ENCODE results near the gene KCNH3.
"Not testable (repeated sequence)": the region's sequence is repeated elsewhere in the genome, so short reads cannot be mapped to it uniquely, and the experiment has no call there.

Gene KCNH3

GRCh38 chr12:49521389-49521788 lies 17.4 kb upstream of the KCNH3 start:
- peak in 10 of 42 donors; percentile 27 to 74 (median 46) for DNase-seq
- intact Hi-C loops (cut with DNase I), result no loop called here

GRCh38 chr12:49524660-49525324 lies 14.0 kb upstream of the KCNH3 start:
- intact Hi-C loops (cut with DNase I), result no loop called here
- DNase-seq, result no peak

DNA sequence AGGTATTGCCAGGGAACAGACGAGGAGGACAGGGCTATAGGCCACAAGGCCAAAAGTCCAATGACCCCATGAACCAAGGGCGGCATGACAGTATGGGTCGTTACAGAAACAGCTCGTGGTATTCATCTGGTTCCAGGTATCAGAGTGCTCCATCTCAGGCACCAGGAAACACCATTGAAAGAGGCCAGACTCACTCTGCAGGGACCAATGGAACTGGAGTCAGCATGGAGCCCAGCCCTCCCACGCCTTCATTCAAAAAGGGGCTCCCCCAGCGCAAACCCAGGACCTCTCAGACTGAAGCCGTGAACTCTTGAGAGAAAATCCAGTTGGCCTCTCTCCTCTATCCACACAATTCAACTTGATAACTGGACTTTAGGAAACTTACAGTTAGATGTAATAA lies 12.9 kb upstream of the KCNH3 start:
- intact Hi-C loops (cut with DNase I), result no loop called here
- DNase-seq, result no peak

GRCh38 chr12:49527361-49528130 lies 11.3 kb upstream of the KCNH3 start:
- intact Hi-C loops (cut with DNase I), result no loop called here
- peak in 1 of 42 donors; percentile 21 for DNase-seq

GRCh38 chr12:49529414-49529813 lies 9.4 kb upstream of the KCNH3 start:
- intact Hi-C loops (cut with DNase I), result no loop called here
- DNase-seq, result no peak

DNA sequence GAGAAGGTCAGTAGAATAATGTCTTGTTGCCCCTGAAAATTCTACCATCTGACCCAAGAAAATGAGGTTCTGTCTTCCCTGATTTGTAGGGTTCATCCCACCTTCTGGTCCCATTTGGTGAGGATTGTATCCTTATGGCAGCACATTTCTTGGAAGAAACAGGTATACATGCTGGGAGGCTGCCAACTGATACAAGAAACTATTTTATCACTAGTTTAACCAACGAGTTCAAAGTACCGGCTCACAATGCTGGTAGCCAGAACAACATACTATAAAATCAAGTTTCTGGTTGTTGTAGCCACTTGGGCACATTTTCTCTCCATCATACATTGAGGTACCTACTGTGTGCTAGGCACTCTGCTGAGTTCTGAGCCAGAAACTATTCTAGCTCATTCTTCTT lies 7.1 kb upstream of the KCNH3 start:
- DNase-seq, result no peak
- intact Hi-C loops (cut with DNase I), result no loop called here

DNA sequence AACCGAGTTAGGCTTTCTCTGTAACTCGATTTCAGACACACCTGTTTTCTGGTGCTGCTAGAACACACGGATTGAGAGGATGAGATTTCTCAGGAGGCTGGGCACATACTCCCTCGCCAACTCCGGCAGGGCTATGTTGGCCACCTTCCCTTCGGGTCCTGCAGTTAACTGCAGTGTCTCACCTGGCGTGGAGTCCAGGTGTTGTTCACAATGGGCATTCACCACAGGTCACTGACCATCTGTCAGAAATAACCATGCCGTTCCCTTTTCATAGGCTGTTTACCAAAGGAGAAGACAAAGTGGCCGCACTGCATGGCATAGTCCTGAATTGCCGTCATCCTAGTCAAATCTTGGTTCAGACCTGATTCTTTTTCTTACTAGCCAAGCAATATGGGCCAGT lies 5.5 kb upstream of the KCNH3 start:
- peak in 1 of 42 donors; percentile 22 for DNase-seq
- intact Hi-C loops (cut with DNase I), result no loop called here

DNA sequence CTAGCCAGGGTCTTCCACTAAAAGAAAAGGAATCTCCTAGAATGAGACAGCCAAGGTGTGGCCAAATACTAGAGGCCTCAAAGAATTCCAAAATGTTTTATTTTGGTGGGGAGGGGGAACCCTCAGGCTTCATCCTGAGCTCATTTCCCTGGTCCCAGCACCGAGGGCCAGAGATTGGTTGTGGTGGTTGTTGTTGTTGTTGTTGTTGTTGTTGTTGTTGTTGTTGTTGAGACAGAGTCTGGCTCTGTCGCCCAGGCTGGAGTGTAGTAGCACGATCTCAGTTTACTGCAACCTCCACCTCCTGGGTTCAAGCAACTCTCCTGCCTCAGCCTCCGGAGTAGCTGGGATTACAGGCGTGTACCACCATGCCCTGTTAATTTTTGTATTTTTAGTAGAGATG lies 4.7 kb upstream of the KCNH3 start:
- intact Hi-C loops (cut with DNase I), result not testable (repeated sequence)
- DNase-seq, result peak in 2 of 42 donors; percentile 6 to 16

- peak in 12 of 42 donors; percentile 27 to 74 (median 54) for DNase-seq
- intact Hi-C loops (cut with DNase I), result no loop called here
Observed at GRCh38 chr12:49534731-49535278, 4.0 kb upstream of the KCNH3 start.

GRCh38 chr12:49535921-49536525 lies 2.8 kb upstream of the KCNH3 start:
- peak in 1 of 42 donors; percentile 22 for DNase-seq
- intact Hi-C loops (cut with DNase I), result no loop called here

- intact Hi-C loops (cut with DNase I), result no loop called here
- DNase-seq, result peak in 1 of 42 donors; percentile 30
Observed at GRCh38 chr12:49536526-49537071, 2.2 kb upstream of the KCNH3 start.

- intact Hi-C loops (cut with DNase I), result no loop called here
- no peak for DNase-seq
Observed at GRCh38 chr12:49537231-49537751, 1.5 kb upstream of the KCNH3 start.

DNA sequence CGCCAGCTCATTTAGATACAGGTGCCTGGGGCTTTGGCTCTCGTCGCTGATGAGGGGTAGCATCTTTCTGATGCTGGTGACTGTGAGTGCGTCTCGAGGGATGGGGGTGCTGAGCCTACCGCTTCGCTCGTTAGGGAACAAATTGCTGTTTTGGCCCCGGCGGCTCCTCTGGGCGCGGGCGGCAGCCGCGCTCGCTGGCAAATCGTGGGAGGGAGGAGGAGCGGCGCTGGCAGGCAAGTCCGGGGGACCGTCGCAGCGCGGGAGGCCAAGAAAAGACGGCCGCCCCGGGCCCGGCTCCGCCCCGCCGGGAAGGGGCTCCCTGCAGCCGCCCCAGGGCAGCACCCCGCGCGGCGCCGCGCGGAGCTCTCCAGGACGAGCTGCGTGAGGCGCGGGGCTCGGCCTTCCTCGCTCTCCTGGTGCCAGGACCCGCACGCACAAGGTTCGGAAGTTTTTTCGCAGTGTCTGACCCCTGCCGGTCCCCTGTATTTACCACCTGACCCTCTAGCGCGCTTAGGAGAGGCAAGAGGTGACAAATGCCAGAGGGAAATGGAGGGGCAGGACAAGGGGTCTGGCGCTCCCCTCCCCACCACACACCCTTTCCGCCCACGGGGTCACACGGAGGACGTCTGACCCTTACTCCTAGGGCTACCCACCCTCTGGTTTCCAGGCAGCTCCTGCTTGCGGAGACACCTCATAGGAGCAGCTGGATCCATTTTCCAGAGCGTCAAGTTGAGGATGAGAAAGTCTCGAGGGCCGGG lies 899 bp upstream of the KCNH3 start:
- intact Hi-C loops (cut with DNase I), result no loop called here
- peak in 37 of 42 donors; percentile 27 to 86 (median 63) for DNase-seq

DNA sequence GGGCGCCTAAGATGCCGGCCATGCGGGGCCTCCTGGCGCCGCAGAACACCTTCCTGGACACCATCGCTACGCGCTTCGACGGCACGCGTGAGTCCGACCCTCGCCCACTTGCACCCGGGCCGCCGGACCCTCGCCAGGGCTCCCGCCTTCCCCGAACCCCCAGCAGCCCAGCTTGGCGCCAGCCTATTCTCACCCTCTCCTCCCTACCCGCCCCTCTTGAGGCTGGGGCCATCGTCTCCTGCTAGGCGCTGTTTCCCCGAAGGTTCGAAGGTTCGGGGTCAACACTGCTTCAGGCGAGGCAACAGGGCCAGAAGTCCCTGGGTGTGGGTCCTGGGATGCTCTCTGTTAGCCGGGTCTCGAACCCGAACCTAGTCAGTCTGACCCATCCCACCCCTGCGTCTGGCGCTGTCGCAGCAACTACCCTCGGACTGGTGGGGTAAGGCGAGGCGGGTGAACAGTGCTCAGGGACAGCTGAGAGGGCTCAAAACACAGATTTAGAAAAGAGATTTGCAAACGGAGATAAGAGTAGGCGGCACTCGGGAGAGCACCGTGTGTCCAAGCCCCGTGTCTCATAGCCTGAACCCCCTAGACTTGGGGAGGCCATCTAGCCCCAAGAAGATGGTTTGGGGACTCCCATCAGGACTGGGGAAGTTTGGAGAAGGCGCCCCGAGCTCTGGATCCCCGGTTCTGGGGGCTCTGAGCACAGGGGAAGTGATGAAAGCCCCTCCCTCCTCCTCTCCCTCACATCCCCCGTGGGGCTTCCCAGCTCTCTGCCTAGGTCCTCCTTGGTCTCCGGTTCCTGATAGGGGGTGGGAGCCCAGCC lies 787 bp downstream of the KCNH3 start:
- intact Hi-C loops (cut with DNase I), result no loop called here

GRCh38 chr12:49540229-49541139 lies 1.7 kb downstream of the KCNH3 start:
- DNase-seq, result peak in 2 of 42 donors; percentile 17 to 38
- intact Hi-C loops (cut with DNase I), result no loop called here

More for the DNA sequence above, 787 bp downstream of the KCNH3 start:
- DNase-seq, result peak in 2 of 42 donors; percentile 10 to 43

- intact Hi-C loops (cut with DNase I), result no loop called here
- DNase-seq, result peak in 3 of 42 donors; percentile 9 to 42 (median 23)
Observed at GRCh38 chr12:49541140-49541861, 2.5 kb downstream of the KCNH3 start.
